OCI-LY7 (cell line): ENCODE results near the gene TCF12. TPM values are rescaled to one million over a fixed set of nuclear protein-coding genes. Genes with fewer than 3 reads are reported as not detected.

Source experiments
- BruUV-seq: library from RNA; stranded (reverse); fragments of 400-500 nt; replicated peaks from 2 replicates; lab custom pipeline; 2021; lab: Mats Ljungman, UMichigan
- CTCF ChIA-PET: fragments of 300-600 bp; sonication (Branson Sonifier 250); formaldehyde crosslinking; loops from one replicate; lab custom pipeline; 2022; ENCODE audit warnings: antibody characterized with exemption; ENCODE audit not compliant: unreplicated experiment; lab: Charles Lee
- POLR2A ChIA-PET: fragments of 300-600 bp; sonication (Branson Sonifier 250); formaldehyde crosslinking; loops from one replicate; lab custom pipeline; 2022; ENCODE audit warnings: antibody characterized with exemption; lab: Charles Lee
- DNase-seq: peaks from one replicate; pipeline ENCODE4 v3.0.0-alpha.2; 2015; ENCODE audit warnings: low spot score
- H2AFZ ChIP-seq: fragments of 200-600 bp; sonication (generic), shearing (Covaris generic); 2 replicates; pipeline ENCODE4 v1.6.1; 2014; ENCODE audit warnings: mild to moderate bottlenecking, antibody characterized with exemption, low read length, moderate library complexity
- H3K27ac ChIP-seq: fragments of 200-600 bp; sonication (generic); 2 replicates; pipeline ENCODE4 v1.5.1; 2014; ENCODE audit warnings: mixed run types, low read depth, mild to moderate bottlenecking, moderate library complexity, low read length, inconsistent platforms; ENCODE audit not compliant: poor library complexity, severe bottlenecking
- H3K36me3 ChIP-seq: fragments of 200-600 bp; sonication (generic); 2 replicates; pipeline ENCODE4 v1.6.1; 2014; ENCODE audit warnings: mild to moderate bottlenecking, antibody characterized with exemption, low read length, moderate library complexity, mixed read lengths; ENCODE audit not compliant: insufficient read depth
- H3K4me1 ChIP-seq: fragments of 200-600 bp; sonication (generic); 2 replicates; pipeline ENCODE4 v1.5.1; 2014; ENCODE audit warnings: mild to moderate bottlenecking, low read length; ENCODE audit not compliant: insufficient read depth, poor library complexity, severe bottlenecking
- H3K4me2 ChIP-seq: fragments of 200-600 bp; sonication (generic); 2 replicates; pipeline ENCODE4 v1.6.1; 2014; ENCODE audit warnings: mild to moderate bottlenecking, low read length
- H3K4me3 ChIP-seq: fragments of 200-600 bp; sonication (generic); 2 replicates; pipeline ENCODE4 v1.5.1; 2014; ENCODE audit warnings: mild to moderate bottlenecking, low read depth, low read length; ENCODE audit not compliant: poor library complexity, severe bottlenecking
- H3K79me2 ChIP-seq: fragments of 200-600 bp; sonication (generic); 2 replicates; pipeline ENCODE4 v1.6.1; 2016; ENCODE audit warnings: low read depth, mild to moderate bottlenecking, low read length, moderate library complexity, mixed read lengths; ENCODE audit not compliant: insufficient read depth
- H3K9me2 ChIP-seq: fragments of 200-600 bp; sonication (generic); 2 replicates; pipeline ENCODE4 v1.6.1; 2016; ENCODE audit warnings: mild to moderate bottlenecking, low read length, mixed read lengths; ENCODE audit not compliant: insufficient read depth
- H3K9me3 ChIP-seq: fragments of 200-600 bp; sonication (generic); 2 replicates; pipeline ENCODE4 v1.6.1; 2014; ENCODE audit warnings: mild to moderate bottlenecking, mixed run types, low read length, mixed read lengths
- H4K20me1 ChIP-seq: fragments of 200-600 bp; sonication (generic); 2 replicates; pipeline ENCODE4 v1.6.1; 2014; ENCODE audit warnings: mild to moderate bottlenecking, antibody characterized with exemption, low read length, moderate library complexity, mixed read lengths; ENCODE audit not compliant: insufficient read depth
- EZH2phosphoT487 ChIP-seq: fragments of 200-600 bp; sonication (generic); IDR thresholded peaks from 2 replicates; pipeline ENCODE4 v1.6.1; 2018; ENCODE audit warnings: low read depth, borderline replicate concordance, mild to moderate bottlenecking, mixed run types, antibody characterized with exemption, low read length, moderate library complexity, mixed read lengths
- intact Hi-C: fragments of 100-400 bp; cut with micrococcal nuclease; formaldehyde crosslinking; loops from one replicate; pipeline ENCODE4 v1.10.0; 2022; ENCODE audit not compliant: unreplicated experiment
- total RNA-seq, 2 experiments: library from RNA; depleted of rRNA in 1 of 2; stranded (reverse); fragments of >200 nt in 1 of 2; shearing (Covaris generic) in 1 of 2; gene quantifications; 2 replicates each; pipeline ENCODE4 v1.2.3, GENCODE V29; 2014 to 2022
- TF ChIP-seq, protein P1 (sequence below): fragments of 200-600 bp; sonication (generic); conservative IDR thresholded peaks from 2 replicates; pipeline ENCODE4 v1.5.1; 2014; ENCODE audit warnings: mild to moderate bottlenecking, antibody characterized with exemption, low read length, moderate library complexity, mixed read lengths

The TCF12 gene
- total RNA-seq, 2 experiments from 2014 or later = 51.6 to 139 TPM

DNA sequence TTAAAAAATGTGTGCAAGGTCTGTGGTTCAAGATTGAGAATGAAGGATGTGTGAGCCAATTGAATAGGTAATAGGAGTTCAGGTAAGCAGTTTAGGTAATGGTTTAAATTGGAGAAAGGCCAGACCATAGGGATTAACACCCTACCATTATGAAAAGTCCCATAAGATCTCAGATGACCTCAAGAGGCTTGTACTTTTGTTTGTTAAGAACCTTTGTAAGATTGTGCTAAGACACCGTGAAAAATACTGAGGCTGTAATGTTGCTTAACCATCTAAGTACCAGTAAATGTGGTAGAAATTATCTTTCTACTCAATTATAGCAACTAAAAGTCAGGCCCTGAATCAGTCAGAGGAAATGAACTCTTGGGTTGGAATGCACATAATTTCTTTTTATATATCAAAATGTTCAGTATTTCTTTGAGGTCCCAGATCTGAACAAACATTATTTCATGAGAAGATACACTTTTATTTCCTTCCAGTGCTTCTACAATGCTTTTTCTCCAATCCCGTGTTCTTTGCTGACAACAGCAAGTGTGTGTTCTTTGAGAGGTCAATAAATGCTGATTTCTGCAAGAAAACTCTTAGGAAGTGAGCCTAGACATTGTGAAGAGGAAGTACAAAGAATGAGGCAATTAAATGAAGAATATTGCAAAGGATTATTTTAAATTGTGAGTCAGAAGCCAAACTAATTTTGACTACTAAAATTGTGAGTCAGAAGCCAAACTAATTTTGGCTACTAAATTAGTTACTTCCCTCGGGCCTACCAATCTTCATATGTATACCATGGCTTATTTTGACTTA lies 66.4 kb downstream of the TCF12 start:
- Histone ChIP-seq H2AFZ (no peak overlapping the region), H3K27ac (no peak overlapping the region), H3K9me2 (no peaks in the 10 kb centered on the region), H3K4me2 (peak overlapping the region; percentile 29), H3K4me3 (no peak overlapping the region), H3K79me2 (peaks cover 22% of the 10 kb centered on the region; the same call in 1 of the 2 replicates), H4K20me1 (peaks cover 7% of the 10 kb centered on the region; the same call in 1 of the 2 replicates), H3K36me3 (no peaks in the 10 kb centered on the region), H3K9me3 (no peaks in the 10 kb centered on the region), H3K4me1 (peaks cover 22% of the 10 kb centered on the region)
- TF ChIP-seq EZH2phosphoT487 = no peak
- TF ChIP-seq, protein P1, sequence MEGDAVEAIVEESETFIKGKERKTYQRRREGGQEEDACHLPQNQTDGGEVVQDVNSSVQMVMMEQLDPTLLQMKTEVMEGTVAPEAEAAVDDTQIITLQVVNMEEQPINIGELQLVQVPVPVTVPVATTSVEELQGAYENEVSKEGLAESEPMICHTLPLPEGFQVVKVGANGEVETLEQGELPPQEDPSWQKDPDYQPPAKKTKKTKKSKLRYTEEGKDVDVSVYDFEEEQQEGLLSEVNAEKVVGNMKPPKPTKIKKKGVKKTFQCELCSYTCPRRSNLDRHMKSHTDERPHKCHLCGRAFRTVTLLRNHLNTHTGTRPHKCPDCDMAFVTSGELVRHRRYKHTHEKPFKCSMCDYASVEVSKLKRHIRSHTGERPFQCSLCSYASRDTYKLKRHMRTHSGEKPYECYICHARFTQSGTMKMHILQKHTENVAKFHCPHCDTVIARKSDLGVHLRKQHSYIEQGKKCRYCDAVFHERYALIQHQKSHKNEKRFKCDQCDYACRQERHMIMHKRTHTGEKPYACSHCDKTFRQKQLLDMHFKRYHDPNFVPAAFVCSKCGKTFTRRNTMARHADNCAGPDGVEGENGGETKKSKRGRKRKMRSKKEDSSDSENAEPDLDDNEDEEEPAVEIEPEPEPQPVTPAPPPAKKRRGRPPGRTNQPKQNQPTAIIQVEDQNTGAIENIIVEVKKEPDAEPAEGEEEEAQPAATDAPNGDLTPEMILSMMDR = no peak
- DNase-seq = no peak
- intact Hi-C loops = no loop called here
- POLR2A ChIA-PET = no interaction called here
- no TSS peak for BruUV-seq
- CTCF ChIA-PET = interaction anchor here (0.9 kb wide), 1 partner anchor 9 kb away, joined by 5 read pairs; no protein-coding TSS in a partner anchor

DNA sequence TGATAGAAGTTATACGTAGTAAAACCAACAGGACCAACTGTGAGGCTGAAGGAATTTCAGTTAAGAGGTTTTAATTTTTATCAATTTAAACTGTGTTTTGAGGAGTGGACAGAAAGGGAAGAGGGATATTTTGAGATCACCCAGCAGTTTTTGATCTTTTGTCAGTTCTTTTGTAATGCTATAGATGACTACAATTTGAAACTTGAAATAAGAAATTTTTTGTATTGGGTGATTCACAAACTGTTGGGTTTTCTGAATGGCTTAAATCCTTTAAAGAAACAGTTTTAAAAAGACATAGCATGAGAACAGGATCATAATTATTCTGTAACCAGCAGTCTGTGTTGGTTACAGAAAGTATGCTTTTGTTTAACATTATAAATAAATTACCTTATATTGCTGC lies 67.4 kb downstream of the TCF12 start:
- no peaks in the 10 kb centered on the region for H3K36me3 ChIP-seq
- H3K9me2 ChIP-seq = no peaks in the 10 kb centered on the region
- peaks cover 7% of the 10 kb centered on the region; the same call in 1 of the 2 replicates for H4K20me1 ChIP-seq
- no peaks in the 10 kb centered on the region for H3K9me3 ChIP-seq
- no peak overlapping the region for H2AFZ ChIP-seq
- H3K4me3 ChIP-seq = no peak overlapping the region
- H3K79me2 ChIP-seq = peaks cover 22% of the 10 kb centered on the region; the same call in 1 of the 2 replicates
- POLR2A ChIA-PET = no interaction called here
- intact Hi-C loops = no loop called here
- TF ChIP-seq, protein P1 = no peak
- no peak for TF ChIP-seq EZH2phosphoT487
- DNase-seq = no peak
- BruUV-seq = no TSS peak
- peak overlapping the region; percentile 29 for H3K4me2 ChIP-seq
- CTCF ChIA-PET = no interaction called here
- H3K27ac ChIP-seq = no peak overlapping the region
- peaks cover 23% of the 10 kb centered on the region for H3K4me1 ChIP-seq

DNA sequence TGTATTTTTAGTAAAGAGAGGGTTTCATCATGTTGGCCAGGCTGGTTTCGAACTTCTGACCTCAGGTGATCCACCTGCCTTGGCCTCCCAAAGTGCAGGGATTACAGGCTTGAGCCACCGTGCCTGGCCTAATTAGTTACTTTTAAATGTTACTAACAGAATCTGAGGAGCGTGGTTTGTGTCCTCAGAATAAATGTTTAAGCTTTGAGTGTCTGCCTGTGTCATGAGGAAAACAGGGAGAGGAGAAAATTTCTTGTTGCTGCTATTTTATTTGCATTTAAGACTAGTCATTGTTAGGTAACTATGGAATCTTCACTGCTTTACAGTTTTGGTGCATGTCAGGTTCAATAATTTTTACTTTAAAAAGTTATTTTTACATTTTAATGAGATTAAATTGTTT lies 68.8 kb downstream of the TCF12 start:
- Histone ChIP-seq H3K79me2 (peaks cover 22% of the 10 kb centered on the region; the same call in 1 of the 2 replicates), H3K4me2 (no peak overlapping the region), H2AFZ (no peak overlapping the region), H3K36me3 (no peaks in the 10 kb centered on the region), H4K20me1 (peaks cover 7% of the 10 kb centered on the region; the same call in 1 of the 2 replicates), H3K9me3 (no peaks in the 10 kb centered on the region), H3K9me2 (no peaks in the 10 kb centered on the region), H3K27ac (no peak overlapping the region), H3K4me1 (peaks cover 23% of the 10 kb centered on the region), H3K4me3 (no peak overlapping the region)
- ChIA-PET POLR2A (interaction anchor here (0.7 to 1.4 kb wide), 2 partner anchors 9 to 279 kb away, joined by 3 read pairs; no protein-coding TSS in a partner anchor), CTCF (no interaction called here)
- DNase-seq = no peak
- no TSS peak for BruUV-seq
- intact Hi-C loops = no loop called here
- no peak for TF ChIP-seq EZH2phosphoT487
- TF ChIP-seq, protein P1 = no peak
